DOHH2 (cell line): ENCODE data around the gene INTU.

ENCODE experiments used
- H3F3A ChIP-seq: fragments of 200-600 bp; sonication (generic), shearing (Covaris generic); 2 replicates; pipeline ENCODE4 v1.6.0; 2016; ENCODE audit warnings: antibody characterized with exemption, mild to moderate bottlenecking; ENCODE audit not compliant: control insufficient read depth, insufficient read depth
- H3K27ac ChIP-seq: fragments of 200-600 bp; sonication (generic); 2 replicates; pipeline ENCODE4 v1.5.1; 2014; ENCODE audit warnings: low read depth, mild to moderate bottlenecking, low read length, moderate library complexity
- H3K27me3 ChIP-seq: fragments of 200-600 bp; sonication (generic); 2 replicates; pipeline ENCODE4 v1.6.1; 2014; ENCODE audit warnings: mild to moderate bottlenecking, low read length, mixed read lengths; ENCODE audit not compliant: control insufficient read depth
- H3K36me3 ChIP-seq: fragments of 200-600 bp; sonication (generic); 2 replicates; pipeline ENCODE4 v1.6.1; 2014; ENCODE audit warnings: mild to moderate bottlenecking, low read length, moderate library complexity, mixed read lengths; ENCODE audit not compliant: control insufficient read depth
- H3K4me1 ChIP-seq: fragments of 200-600 bp; sonication (generic); 2 replicates; pipeline ENCODE4 v1.6.1; 2014; ENCODE audit warnings: mild to moderate bottlenecking, low read length, mixed read lengths; ENCODE audit not compliant: control insufficient read depth
- H3K4me2 ChIP-seq: fragments of 200-600 bp; sonication (generic); 2 replicates; pipeline ENCODE4 v1.6.0; 2014; ENCODE audit warnings: mild to moderate bottlenecking, low read length, moderate library complexity
- H3K4me3 ChIP-seq: fragments of 200-600 bp; sonication (generic); 2 replicates; pipeline ENCODE4 v1.5.1; 2014; ENCODE audit warnings: mild to moderate bottlenecking, low read length, mixed read lengths
- H3K79me2 ChIP-seq: fragments of 200-600 bp; sonication (generic); 2 replicates; pipeline ENCODE4 v1.6.1; 2014; ENCODE audit warnings: mild to moderate bottlenecking, low read length, mixed read lengths; ENCODE audit not compliant: control insufficient read depth
- H3K9me2 ChIP-seq: fragments of 200-600 bp; sonication (generic); replicated peaks from 2 replicates; pipeline ENCODE4 v1.6.1; 2014; ENCODE audit warnings: mild to moderate bottlenecking, low read length, mixed read lengths; ENCODE audit not compliant: control insufficient read depth
- H3K9me3 ChIP-seq: fragments of 200-600 bp; sonication (generic); 2 replicates; pipeline ENCODE4 v1.6.1; 2014; ENCODE audit warnings: antibody characterized with exemption, low read length, mixed read lengths; ENCODE audit not compliant: control insufficient read depth, insufficient read depth
- H4K20me1 ChIP-seq: fragments of 200-600 bp; sonication (generic); 2 replicates; pipeline ENCODE4 v1.6.0; 2014; ENCODE audit warnings: low read depth, mild to moderate bottlenecking, antibody characterized with exemption, low read length, moderate library complexity; ENCODE audit not compliant: control insufficient read depth, insufficient read depth
- EZH2phosphoT487 ChIP-seq: fragments of 200-600 bp; sonication (generic); IDR thresholded peaks from 2 replicates; pipeline ENCODE4 v1.6.1; 2017; ENCODE audit warnings: borderline replicate concordance, mild to moderate bottlenecking, antibody characterized with exemption, low read length, moderate library complexity, mixed read lengths
- TF ChIP-seq, protein P1 (sequence below): fragments of 200-600 bp; sonication (generic); IDR thresholded peaks from one replicate; pipeline ENCODE4 v1.5.1; 2014; ENCODE audit warnings: antibody characterized with exemption, mild to moderate bottlenecking, low read depth, low read length; ENCODE audit not compliant: poor library complexity, severe bottlenecking

INTU gene

DNA sequence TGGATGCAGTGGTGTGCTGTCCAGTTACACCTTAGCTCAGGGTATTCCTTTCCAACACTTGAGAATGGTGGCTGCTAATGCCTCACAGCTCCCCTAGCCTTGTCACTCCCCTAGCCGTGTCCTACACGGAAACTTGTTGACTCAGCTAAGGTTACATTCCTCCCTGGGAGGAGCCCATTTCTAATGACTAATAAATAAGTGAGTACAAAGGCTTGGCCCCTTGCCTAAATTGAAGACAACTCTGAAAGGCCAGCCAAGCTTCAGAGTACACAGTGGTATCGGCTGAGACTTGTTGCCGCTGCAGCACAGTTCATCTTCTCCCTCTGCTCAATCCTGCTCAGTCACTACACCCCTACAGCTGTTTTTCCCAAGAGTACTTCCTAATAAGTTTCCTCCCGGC is 76.2 kb downstream of the INTU start:
- Histone ChIP-seq H3K9me3 (no peaks in the 10 kb centered on the region), H3K9me2 (no peaks in the 10 kb centered on the region), H3K27ac (no peak overlapping the region), H3K4me1 (no peaks in the 10 kb centered on the region), H4K20me1 (no peaks in the 10 kb centered on the region), H3K4me3 (no peak overlapping the region), H3K36me3 (no peaks in the 10 kb centered on the region), H3F3A (no peaks in the 10 kb centered on the region), H3K4me2 (no peak overlapping the region), H3K27me3 (0 out of 2 replicates have a peak, but pooled peaks cover 2% of the 10 kb centered on the region), H3K79me2 (no peaks in the 10 kb centered on the region)
- TF ChIP-seq EZH2phosphoT487 = no peak
- TF ChIP-seq, protein P1, sequence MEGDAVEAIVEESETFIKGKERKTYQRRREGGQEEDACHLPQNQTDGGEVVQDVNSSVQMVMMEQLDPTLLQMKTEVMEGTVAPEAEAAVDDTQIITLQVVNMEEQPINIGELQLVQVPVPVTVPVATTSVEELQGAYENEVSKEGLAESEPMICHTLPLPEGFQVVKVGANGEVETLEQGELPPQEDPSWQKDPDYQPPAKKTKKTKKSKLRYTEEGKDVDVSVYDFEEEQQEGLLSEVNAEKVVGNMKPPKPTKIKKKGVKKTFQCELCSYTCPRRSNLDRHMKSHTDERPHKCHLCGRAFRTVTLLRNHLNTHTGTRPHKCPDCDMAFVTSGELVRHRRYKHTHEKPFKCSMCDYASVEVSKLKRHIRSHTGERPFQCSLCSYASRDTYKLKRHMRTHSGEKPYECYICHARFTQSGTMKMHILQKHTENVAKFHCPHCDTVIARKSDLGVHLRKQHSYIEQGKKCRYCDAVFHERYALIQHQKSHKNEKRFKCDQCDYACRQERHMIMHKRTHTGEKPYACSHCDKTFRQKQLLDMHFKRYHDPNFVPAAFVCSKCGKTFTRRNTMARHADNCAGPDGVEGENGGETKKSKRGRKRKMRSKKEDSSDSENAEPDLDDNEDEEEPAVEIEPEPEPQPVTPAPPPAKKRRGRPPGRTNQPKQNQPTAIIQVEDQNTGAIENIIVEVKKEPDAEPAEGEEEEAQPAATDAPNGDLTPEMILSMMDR = no peak

DNA sequence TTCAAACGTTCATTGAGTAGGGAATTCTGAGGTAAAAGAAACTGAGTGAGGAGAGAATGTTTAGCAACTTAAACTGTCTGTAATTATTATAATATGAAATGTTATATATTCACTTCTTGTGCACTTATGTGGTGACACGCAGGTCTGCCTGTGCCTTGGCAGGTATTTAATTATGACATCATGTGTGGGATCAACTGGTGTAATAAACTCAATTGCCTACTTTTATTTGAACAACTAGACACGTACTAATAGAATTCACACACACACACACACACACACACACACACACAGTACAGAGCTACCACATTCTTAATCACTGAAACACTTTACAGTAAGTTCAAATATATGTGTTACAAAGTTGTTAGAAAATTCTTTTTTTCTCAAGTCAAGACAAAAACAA is 76.7 kb downstream of the INTU start:
- Histone ChIP-seq H3K9me2 (no peaks in the 10 kb centered on the region), H3K36me3 (no peaks in the 10 kb centered on the region), H3K27ac (no peak overlapping the region), H3K4me2 (no peak overlapping the region), H3K79me2 (no peaks in the 10 kb centered on the region), H3K4me1 (no peaks in the 10 kb centered on the region), H3K27me3 (0 out of 2 replicates have a peak, but pooled peaks cover 2% of the 10 kb centered on the region), H3K4me3 (no peak overlapping the region), H3F3A (no peaks in the 10 kb centered on the region), H3K9me3 (no peaks in the 10 kb centered on the region), H4K20me1 (no peaks in the 10 kb centered on the region)
- TF ChIP-seq, protein P1 = no peak
- no peak for TF ChIP-seq EZH2phosphoT487

DNA sequence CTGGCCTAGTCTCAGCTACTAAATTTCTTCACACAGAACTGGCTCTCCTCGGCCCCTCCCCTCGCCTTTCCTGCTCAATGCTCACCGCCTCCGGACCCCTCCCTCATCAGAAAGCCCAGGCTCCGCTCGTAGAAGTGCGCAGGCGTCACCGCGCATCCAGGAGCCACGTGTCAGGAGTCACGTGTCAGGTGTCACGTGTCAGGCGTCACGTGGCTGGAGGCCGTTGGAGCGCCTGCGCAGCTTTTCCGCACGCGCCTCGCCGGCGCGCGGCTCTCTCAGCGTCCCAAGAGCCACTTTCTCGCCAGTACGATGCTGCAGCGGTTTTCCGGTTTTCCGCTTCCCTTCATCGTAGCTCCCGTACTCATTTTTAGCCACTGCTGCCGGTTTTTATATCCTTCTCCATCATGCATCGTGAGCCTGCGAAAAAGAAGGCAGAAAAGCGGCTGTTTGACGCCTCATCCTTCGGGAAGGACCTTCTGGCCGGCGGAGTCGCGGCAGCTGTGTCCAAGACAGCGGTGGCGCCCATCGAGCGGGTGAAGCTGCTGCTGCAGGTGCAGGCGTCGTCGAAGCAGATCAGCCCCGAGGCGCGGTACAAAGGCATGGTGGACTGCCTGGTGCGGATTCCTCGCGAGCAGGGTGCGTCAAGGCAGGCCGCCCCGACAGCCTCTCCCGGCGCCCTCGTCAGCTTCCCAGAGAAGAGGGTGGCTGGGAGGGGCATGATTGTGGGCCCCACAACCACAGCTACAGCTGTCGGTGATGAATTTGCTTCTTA is 97.6 kb downstream of the INTU start, which contains the start of gene SLC25A31:
SLC25A31 (plus strand) TSS at position 259 of the 772 bp plus-strand sequence; CDS start at position 405, 146 bp downstream.
- TF ChIP-seq, protein P1 = no peak
- no peak for TF ChIP-seq EZH2phosphoT487

More for the DNA sequence above, 97.6 kb downstream of the INTU start, which contains the start of gene SLC25A31:
- H3K9me3 ChIP-seq = no peaks in the 10 kb centered on the region
- H3K4me3 ChIP-seq = no peak within 1 kb of the TSS
- H3K4me2 ChIP-seq = no peak within 1 kb of the TSS
- no peaks in the 10 kb centered on the region for H3K27me3 ChIP-seq
- no peaks in the 10 kb centered on the region for H3F3A ChIP-seq
- no peaks in the 10 kb centered on the region for H3K9me2 ChIP-seq
- H3K79me2 ChIP-seq = no peaks in the 10 kb centered on the region
- no peak within 1 kb of the TSS for H3K27ac ChIP-seq
- no peaks in the 10 kb centered on the region for H3K36me3 ChIP-seq
- no peaks in the 10 kb centered on the region for H4K20me1 ChIP-seq
- no peaks in the 10 kb centered on the region for H3K4me1 ChIP-seq
